Measurements from ENCODE around the gene RNASE12.
"Not testable (repeated sequence)": the region's sequence is repeated elsewhere in the genome, so short reads cannot be mapped to it uniquely, and the experiment has no call there.

RNASE12 gene

GRCh38 chr14:20569066-20569465 is 22.1 kb downstream of the RNASE12 start:
- no peak overlapping the region for H3K27ac ChIP-seq (ENCODE audit: extremely low read depth, low read depth, low read length)
- H3K9me3 ChIP-seq (ENCODE audit: control insufficient read depth, insufficient read depth, low read depth, low read length): no peaks in the 10 kb centered on the region
- CTCF ChIA-PET: no interaction called here

GRCh38 chr14:20568393-20568792 is 22.8 kb downstream of the RNASE12 start:
- TF ChIP-seq ZNF837 (tag by site-specific recombination; IDR thresholded peaks at IDR 0.05): no peak
- TF ChIP-seq ZNF280C (tag by site-specific recombination; IDR thresholded peaks at IDR 0.05): no peak
- TF ChIP-seq CTCF (tag by site-specific recombination; IDR thresholded peaks at IDR 0.05): no peak
- no peak for TF ChIP-seq TSHZ1 (tag by site-specific recombination; IDR thresholded peaks at IDR 0.05; ENCODE audit: borderline replicate concordance)
- no peak for TF ChIP-seq IKZF3 (tag by site-specific recombination; IDR thresholded peaks at IDR 0.05)
- TF ChIP-seq ZNF549 (tag by site-specific recombination; IDR thresholded peaks at IDR 0.05): no peak
- no peak for TF ChIP-seq ZNF704 (tag by site-specific recombination; IDR thresholded peaks at IDR 0.05)
- TF ChIP-seq ZFP37 (tag by site-specific recombination; IDR thresholded peaks at IDR 0.05): no peak
- Histone ChIP-seq H3K36me3 (ENCODE audit: control insufficient read depth in 2 of 2, insufficient read depth in 1 of 2, low read length in 2 of 2) (no peaks in the 10 kb centered on the region), H3K4me1 (ENCODE audit: control insufficient read depth, insufficient read depth, low read length) (no peaks in the 10 kb centered on the region), H3K4me3 (ENCODE audit: low read depth, low read length) (no peak overlapping the region), H3K9me3 (ENCODE audit: control insufficient read depth, insufficient read depth, low read depth, low read length) (no peaks in the 10 kb centered on the region), H3K27ac (ENCODE audit: extremely low read depth, low read depth, low read length) (no peak overlapping the region)
- ChIA-PET POLR2A (no interaction called here), CTCF (no interaction called here)

More at GRCh38 chr14:20569066-20569465, 22.1 kb downstream of the RNASE12 start:
- TF ChIP-seq ZFHX2 (tag by site-specific recombination; conservative IDR thresholded peaks at IDR 0.05): no peak
- TF ChIP-seq ZNF302 (tag by site-specific recombination; IDR thresholded peaks at IDR 0.05; ENCODE audit: low read depth): peak; percentile 94
- Histone ChIP-seq H3K4me1 (ENCODE audit: control insufficient read depth, insufficient read depth, low read length) (no peaks in the 10 kb centered on the region), H3K36me3 (ENCODE audit: control insufficient read depth in 2 of 2, insufficient read depth in 1 of 2, low read length in 2 of 2) (no peaks in the 10 kb centered on the region), H3K4me3 (ENCODE audit: low read depth, low read length) (no peak overlapping the region)
- POLR2A ChIA-PET: no interaction called here

- CTCF ChIA-PET; H3K4me3 ChIP-seq (ENCODE audit: low read depth, low read length); H3K4me1 ChIP-seq (ENCODE audit: control insufficient read depth, insufficient read depth, low read length); H3K36me3 ChIP-seq (ENCODE audit: control insufficient read depth in 2 of 2, insufficient read depth in 1 of 2, low read length in 2 of 2); POLR2A ChIA-PET; H3K27ac ChIP-seq (ENCODE audit: extremely low read depth, low read depth, low read length); H3K9me3 ChIP-seq (ENCODE audit: control insufficient read depth, insufficient read depth, low read depth, low read length): not testable (repeated sequence)
These were observed 24.0 kb downstream of the RNASE12 start for GRCh38 chr14:20567199-20567598.

Data from HEK293 (cell line).